ENCODE measurements around the gene RAD18. TPM values are rescaled to one million over a fixed set of nuclear protein-coding genes. Genes with fewer than 3 reads are reported as not detected.

Gene RAD18
- total RNA-seq, 2 donors from 2014 or later = 12.2 to 15.6 TPM

DNA sequence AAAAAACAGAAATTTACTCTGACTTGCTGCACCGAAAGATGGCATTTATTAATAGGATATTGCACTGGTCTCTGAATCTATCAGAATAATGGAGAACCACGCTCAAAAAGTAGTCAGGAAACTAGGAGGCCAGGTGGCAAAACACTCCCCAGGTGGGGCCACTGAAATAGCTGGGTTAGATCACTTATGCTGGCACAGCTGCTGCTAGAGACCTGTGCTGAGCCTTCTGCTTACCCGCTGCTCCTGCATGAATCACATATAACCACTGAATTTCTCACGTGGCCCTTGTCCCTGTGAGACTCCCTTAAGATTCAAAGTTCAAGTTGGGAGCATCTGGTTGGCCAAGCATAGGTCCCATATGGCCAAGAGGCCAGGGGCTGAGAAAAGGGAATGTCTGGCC lies 127.9 kb downstream of the RAD18 start:
- Histone ChIP-seq H3K27ac (no peak overlapping the region), H3K36me3 (no peaks in the 10 kb centered on the region), H3K27me3 (replicated peaks; ENCODE audit: insufficient read depth) (no peaks in the 10 kb centered on the region), H3K4me3 (no peak overlapping the region), H3K9me3 (no peaks in the 10 kb centered on the region), H3K4me1 (replicated peaks) (no peaks in the 10 kb centered on the region)
- 72% methylated on average over 4 of the region's 4 CpGs for WGBS
- DNase-seq (ENCODE audit: low spot score) = no peak
- intact Hi-C loops (cut with DNase I) = no loop called here
- no peak for TF ChIP-seq POLR2A (IDR thresholded peaks at IDR 0.05)
- TF ChIP-seq POLR2AphosphoS5 (IDR thresholded peaks at IDR 0.05) = no peak
- TF ChIP-seq, protein P1, sequence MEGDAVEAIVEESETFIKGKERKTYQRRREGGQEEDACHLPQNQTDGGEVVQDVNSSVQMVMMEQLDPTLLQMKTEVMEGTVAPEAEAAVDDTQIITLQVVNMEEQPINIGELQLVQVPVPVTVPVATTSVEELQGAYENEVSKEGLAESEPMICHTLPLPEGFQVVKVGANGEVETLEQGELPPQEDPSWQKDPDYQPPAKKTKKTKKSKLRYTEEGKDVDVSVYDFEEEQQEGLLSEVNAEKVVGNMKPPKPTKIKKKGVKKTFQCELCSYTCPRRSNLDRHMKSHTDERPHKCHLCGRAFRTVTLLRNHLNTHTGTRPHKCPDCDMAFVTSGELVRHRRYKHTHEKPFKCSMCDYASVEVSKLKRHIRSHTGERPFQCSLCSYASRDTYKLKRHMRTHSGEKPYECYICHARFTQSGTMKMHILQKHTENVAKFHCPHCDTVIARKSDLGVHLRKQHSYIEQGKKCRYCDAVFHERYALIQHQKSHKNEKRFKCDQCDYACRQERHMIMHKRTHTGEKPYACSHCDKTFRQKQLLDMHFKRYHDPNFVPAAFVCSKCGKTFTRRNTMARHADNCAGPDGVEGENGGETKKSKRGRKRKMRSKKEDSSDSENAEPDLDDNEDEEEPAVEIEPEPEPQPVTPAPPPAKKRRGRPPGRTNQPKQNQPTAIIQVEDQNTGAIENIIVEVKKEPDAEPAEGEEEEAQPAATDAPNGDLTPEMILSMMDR (IDR thresholded peaks at IDR 0.05) = no peak

DNA sequence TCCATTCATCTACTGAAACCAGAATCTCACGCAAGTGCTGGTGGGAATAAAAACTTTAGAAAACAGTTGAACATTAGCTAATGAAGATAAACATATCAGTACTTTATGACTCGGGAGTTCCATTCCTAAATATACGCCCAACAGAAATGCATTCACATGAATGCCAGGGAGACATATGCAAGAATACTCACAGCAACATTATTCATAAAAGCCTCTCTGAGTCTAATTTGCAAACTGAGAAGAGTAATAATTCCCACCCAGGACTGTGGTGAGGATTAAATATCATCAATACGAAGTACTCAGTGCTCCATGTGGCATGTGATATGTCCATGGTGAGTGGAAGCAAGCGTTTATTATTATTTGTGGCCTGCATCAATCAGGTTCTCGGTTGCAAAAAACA lies 128.3 kb downstream of the RAD18 start:
- Histone ChIP-seq H3K36me3 (no peaks in the 10 kb centered on the region), H3K4me1 (replicated peaks) (no peaks in the 10 kb centered on the region), H3K4me3 (no peak overlapping the region), H3K27ac (no peak overlapping the region), H3K27me3 (replicated peaks; ENCODE audit: insufficient read depth) (no peaks in the 10 kb centered on the region), H3K9me3 (no peaks in the 10 kb centered on the region)
- WGBS = 87% methylated on average over 6 of the region's 6 CpGs
- no peak for TF ChIP-seq POLR2AphosphoS5 (IDR thresholded peaks at IDR 0.05)
- no peak for TF ChIP-seq POLR2A (IDR thresholded peaks at IDR 0.05)
- TF ChIP-seq, protein P1 (IDR thresholded peaks at IDR 0.05) = no peak
- no peak for DNase-seq (ENCODE audit: low spot score)
- intact Hi-C loops (cut with DNase I) = no loop called here

DNA sequence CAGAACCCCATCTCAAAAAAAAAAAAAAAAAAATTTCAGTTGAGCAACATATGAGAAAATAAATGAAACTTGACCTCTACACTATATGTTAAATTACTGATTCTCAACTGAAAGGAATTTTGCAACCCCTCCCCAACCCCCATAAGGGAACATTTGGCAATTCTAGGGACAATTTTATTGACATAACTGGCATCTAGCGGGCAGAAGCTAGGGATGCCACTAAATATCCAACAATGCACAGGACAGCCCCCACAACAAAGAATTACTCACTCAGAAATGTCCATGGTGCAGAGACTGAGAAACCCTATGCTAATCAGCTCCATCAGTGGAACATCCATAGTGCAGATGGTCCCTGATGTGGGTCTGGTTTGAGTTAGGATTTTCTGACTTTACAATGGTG lies 135.6 kb downstream of the RAD18 start:
- Histone ChIP-seq H3K9me3 (no peaks in the 10 kb centered on the region), H3K36me3 (no peaks in the 10 kb centered on the region), H3K27ac (no peak overlapping the region), H3K27me3 (replicated peaks; ENCODE audit: insufficient read depth) (no peaks in the 10 kb centered on the region), H3K4me3 (no peak overlapping the region), H3K4me1 (replicated peaks) (no peaks in the 10 kb centered on the region)
- TF ChIP-seq POLR2A (IDR thresholded peaks at IDR 0.05) = no peak
- intact Hi-C loops (cut with DNase I) = no loop called here
- no peak for DNase-seq (ENCODE audit: low spot score)
- WGBS = 94% methylated on average over 1 of the region's 1 CpG

Small RNA genes within 50 kb of the gene (small RNA-seq; reads per million reads assigned to genes)
- gene RF00416 = 0 reads per million in 2 donors

Other genes with a start within 250 kb of the RAD18 start
- gene CAV3, start 229.7 kb downstream of the RAD18 start, total RNA-seq = 1 to 10 TPM in 1 of 2 donors, not detected in 1; 1.2 TPM
- gene OXTR, start 193.9 kb downstream of the RAD18 start, total RNA-seq = 1 to 10 TPM; 1.6 to 3.5 TPM